Measurements from ENCODE around the gene IL2RG.

IL2RG gene

GRCh38 chrX:71111141-71111843 is at the start of gene IL2RG:
IL2RG (minus strand) TSS chrX:71111577; CDS start chrX:71111539, 38 bp downstream.
- H3K4me3 ChIP-seq (ENCODE audit: low read depth, low read length), result no peak within 1 kb of the TSS
- no peak for DNase-seq (ENCODE audit: low read depth, low spot score)
- ChIA-PET POLR2A (no interaction called here), CTCF (interaction anchor here (2.9 kb wide), 1 partner anchor 11 kb away, joined by 15 read pairs; no protein-coding TSS in a partner anchor)
- no peak for TF ChIP-seq CTCF (IDR thresholded peaks at IDR 0.05; ENCODE audit: insufficient read depth, low read length, missing control alignments)

DNA sequence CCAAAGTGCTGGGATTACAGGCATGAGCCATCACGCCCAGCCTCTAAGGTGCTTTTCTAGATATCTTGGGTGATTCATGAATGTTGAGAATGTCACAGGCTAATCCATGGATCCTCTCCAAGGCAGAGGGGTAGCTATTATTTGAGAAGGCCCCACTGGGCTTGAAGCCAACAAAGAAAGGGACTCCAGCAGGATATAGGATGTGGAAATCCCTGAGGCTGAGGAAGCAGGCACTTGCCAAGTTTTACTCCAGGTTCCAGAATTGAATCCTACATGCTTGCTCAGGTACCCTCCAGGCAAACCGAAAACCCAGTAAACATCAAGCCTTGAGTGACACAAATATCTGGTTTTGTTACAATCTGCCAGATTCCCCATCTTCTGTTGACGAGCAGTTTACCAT is 49.1 kb upstream of the IL2RG start:
- CTCF ChIA-PET, result no interaction called here
- H3K4me3 ChIP-seq (ENCODE audit: low read depth, low read length), result no peak overlapping the region
- POLR2A ChIA-PET, result no interaction called here
- DNase-seq (ENCODE audit: low read depth, low spot score), result no peak
- no peak for TF ChIP-seq CTCF (IDR thresholded peaks at IDR 0.05; ENCODE audit: insufficient read depth, low read length, missing control alignments)

GRCh38 chrX:71159335-71159734 is 48.0 kb upstream of the IL2RG start:
- no peak overlapping the region for H3K4me3 ChIP-seq (ENCODE audit: low read depth, low read length)
- TF ChIP-seq CTCF (IDR thresholded peaks at IDR 0.05; ENCODE audit: insufficient read depth, low read length, missing control alignments), result no peak
- POLR2A ChIA-PET, result no interaction called here
- CTCF ChIA-PET, result no interaction called here
- DNase-seq (ENCODE audit: low read depth, low spot score), result no peak

DNA sequence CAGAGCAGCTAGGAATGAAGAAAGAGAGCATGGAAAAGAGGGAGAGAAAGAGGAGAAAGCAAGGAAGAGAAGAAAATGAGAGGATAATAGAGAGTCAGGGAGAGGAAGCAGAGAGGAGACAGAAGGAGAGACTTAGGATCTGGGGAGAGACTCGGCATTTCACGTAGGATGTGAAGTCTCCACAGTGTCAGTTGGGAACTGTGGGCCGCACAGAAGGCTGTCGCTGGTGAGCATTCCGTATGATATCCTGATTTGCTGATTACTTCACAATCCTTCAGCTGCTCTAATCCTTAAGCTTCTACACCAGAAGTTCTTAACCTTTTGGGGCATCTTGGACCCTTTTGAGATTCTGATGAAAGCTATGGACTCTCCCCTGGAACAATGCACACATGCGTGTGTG is 47.2 kb upstream of the IL2RG start:
- CTCF ChIA-PET, result no interaction called here
- H3K4me3 ChIP-seq (ENCODE audit: low read depth, low read length), result no peak overlapping the region
- DNase-seq (ENCODE audit: low read depth, low spot score), result no peak
- TF ChIP-seq CTCF (IDR thresholded peaks at IDR 0.05; ENCODE audit: insufficient read depth, low read length, missing control alignments), result no peak
- POLR2A ChIA-PET, result no interaction called here

DNA sequence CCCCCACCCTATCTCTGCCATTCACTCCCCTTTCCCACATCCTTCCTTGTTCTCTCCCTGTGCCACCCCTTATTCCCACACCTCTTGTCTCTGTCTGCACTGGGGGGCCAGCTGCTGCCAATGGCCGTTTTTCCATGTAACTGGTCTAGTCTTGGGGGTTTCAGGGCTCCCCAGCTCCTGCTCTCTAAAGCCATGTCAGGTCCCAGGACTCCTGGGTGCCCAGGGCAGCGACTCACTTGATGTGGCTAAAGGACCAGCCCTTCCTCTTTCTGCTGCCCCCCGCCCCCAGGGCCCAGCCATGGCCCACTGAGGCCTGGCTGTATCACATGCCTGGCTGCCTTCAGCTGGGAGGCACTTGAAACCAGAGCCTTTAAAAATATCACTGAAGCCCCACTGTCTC is 43.3 kb upstream of the IL2RG start:
- no peak for DNase-seq (ENCODE audit: low read depth, low spot score)
- H3K4me3 ChIP-seq (ENCODE audit: low read depth, low read length), result no peak overlapping the region
- ChIA-PET CTCF (no interaction called here), POLR2A (no interaction called here)
- TF ChIP-seq CTCF (IDR thresholded peaks at IDR 0.05; ENCODE audit: insufficient read depth, low read length, missing control alignments), result no peak

DNA sequence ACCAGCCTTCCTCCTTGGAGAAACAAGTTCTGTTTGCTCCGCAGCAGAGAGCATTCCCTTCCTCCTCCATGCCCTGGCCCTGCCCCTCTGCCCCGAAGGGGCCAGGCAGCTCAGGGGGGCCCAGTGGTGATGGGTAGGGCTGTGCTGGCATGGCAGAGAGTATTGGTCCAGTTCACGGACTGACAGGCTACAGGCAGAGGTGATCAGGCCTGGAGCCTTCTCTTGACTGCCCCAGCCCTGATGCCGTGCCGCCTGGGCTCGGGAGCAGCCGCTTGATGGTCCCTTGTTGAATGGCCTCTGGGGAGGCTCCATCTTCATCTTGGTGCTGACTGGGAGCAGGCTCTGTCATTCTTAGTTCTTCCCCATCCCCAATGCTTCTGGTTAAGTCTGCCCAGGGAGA is 42.8 kb upstream of the IL2RG start:
- no peak for TF ChIP-seq CTCF (IDR thresholded peaks at IDR 0.05; ENCODE audit: insufficient read depth, low read length, missing control alignments)
- no peak overlapping the region for H3K4me3 ChIP-seq (ENCODE audit: low read depth, low read length)
- ChIA-PET POLR2A (no interaction called here), CTCF (no interaction called here)
- DNase-seq (ENCODE audit: low read depth, low spot score), result no peak

Measured in AG04449 (cell line).